G401.6 (cell line): ENCODE data around the gene KRABD2.
"Not testable (repeated sequence)": the region's sequence is repeated elsewhere in the genome, so short reads cannot be mapped to it uniquely, and the experiment has no call there.

ENCODE experiments used
- FAIRE-seq: peaks from 2 replicates; lab custom pipeline; 2012; peaks lifted over from hg19 to GRCh38; lab: Jason Lieb, UNC

The KRABD2 gene

GRCh38 chr17:8360751-8361150 lies 15.8 kb downstream of the KRABD2 start:
- FAIRE-seq = no peak

DNA sequence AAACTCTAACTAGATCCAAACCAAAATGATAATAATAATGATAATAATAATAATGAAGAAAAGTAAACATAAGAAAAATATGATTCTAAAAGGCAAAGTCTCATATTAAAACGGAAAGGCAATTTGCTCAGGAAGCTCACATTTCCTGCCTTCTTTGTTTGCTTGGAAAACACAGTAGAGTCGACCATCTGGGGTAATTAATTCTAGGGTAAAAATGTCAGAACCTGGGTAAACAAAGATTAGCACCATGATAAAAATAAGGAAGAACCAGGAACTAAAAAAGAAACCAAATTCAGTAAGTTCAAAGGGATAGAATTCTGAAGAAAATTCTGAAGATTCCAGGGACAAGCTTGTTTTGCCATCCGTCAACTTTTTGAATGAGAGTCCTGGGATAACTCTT lies 16.2 kb downstream of the KRABD2 start:
- FAIRE-seq = peak; percentile 15

GRCh38 chr17:8359769-8360168 lies 16.7 kb downstream of the KRABD2 start:
- FAIRE-seq = no peak

DNA sequence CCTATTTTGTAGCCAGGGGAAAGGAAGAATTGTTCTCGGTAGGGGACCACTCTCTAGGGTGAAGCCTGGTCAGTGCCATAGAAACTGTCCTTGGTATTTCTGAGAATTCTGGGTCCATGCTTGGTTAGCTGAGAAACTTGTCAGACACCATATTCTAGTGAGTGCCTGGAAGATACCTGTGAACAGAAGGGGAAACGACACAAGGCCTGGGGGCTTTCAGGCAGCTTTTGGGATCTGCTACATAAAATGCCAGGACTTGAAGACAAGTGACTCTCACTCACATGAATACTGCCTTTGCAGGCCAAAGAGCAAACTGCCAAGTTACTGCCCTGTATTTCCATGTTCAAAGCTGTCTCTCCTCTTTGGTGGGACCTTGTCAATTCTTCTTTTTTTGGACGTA lies 18.6 kb downstream of the KRABD2 start:
- FAIRE-seq = no peak

- no peak for FAIRE-seq
Measured at GRCh38 chr17:8354236-8354635, 22.3 kb downstream of the KRABD2 start.

DNA sequence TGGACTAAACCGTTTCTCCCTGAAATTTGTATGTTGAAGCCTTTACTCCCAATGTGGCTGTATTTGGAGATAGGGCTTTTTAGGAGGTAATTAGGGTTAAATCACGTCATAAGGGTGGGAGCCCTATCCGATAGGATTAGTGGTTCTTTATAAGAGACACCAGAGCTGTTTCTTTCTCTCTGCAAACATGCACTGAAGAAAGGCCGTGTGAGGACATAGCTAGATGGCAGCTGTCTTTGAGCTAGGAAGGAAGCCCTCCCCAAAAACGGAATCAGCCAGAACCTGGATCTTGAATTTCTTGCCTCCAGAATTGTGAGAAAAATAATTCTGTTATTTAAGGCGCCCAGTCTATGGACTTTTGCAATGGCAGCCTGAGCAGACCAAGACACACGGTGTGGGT lies 22.8 kb downstream of the KRABD2 start:
- FAIRE-seq = no peak

DNA sequence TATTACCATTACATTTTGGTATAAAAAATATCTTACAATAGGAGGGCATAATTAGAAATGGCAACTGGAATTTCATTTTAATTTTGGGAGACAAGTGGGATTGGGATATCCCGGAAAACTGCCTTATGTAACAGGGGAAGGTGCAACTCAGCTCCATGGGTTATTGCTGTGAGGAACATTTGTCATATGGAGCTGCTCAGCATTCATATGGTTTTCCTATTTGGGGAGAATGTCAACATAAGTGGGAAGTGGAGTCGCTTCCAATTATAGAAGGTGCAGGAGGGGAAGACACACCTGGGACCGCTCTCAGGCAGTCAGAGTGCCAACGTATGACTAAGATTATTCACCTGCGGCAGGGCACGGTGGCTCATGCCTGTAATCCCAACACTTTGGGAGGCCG lies 26.2 kb downstream of the KRABD2 start:
- FAIRE-seq = no peak

DNA sequence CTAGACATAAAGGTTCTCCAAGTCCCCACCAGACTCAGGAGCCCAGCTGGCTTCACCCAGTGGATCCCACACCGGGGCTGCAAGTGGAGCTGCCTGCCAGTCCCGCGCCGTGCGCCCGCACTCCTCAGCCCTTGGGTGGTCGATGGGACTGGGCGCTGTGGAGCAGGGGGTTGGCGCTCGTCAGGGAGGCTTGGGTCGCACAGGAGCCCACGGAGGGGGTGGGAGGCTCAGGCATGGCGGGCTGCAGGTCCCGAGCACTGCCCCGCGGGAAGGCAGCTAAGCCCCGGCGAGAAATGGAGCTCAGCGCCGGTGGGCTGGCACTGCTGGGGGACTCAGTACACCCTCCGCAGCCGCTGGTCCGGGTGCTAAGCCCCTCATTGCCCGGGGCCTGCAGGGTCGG lies 29.5 kb downstream of the KRABD2 start:
- FAIRE-seq = not testable (repeated sequence)

GRCh38 chr17:8345951-8346665 lies 30.4 kb downstream of the KRABD2 start:
- FAIRE-seq = no peak

DNA sequence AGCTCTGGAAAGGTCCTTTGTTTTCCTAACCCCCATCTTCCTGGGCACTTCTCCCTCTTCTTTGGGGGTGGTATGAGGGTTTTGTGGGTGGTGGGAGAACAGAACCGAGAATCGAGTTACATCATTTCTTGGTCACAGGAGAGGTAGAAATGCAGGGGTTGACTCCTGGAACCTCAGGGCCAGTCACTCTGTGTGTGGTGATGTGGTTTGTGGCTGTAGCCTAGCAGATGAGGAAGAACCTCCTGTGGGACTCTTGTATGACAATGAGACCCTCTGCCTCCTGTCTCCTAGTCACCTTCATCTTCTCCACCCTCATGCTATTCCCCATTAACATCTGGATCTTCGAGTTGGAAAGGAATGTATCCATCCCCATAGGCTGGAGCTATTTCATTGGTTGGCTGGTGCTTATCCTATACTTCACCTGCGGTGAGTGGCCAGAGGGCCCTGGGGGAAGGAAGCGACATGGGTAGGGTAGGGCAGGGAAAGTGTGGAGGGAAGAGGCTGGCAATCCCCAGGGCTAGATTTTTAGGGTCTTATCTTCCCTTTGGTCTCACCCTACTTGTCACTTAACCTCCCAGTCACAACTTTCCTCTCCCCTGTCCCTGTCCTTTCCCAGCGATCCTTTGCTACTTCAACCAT lies 31.3 kb downstream of the KRABD2 start:
- no peak for FAIRE-seq

GRCh38 chr17:8341456-8341855 lies 35.0 kb downstream of the KRABD2 start:
- peak; percentile 85 for FAIRE-seq

- no peak for FAIRE-seq
Measured at GRCh38 chr17:8339540-8339939, 37.0 kb downstream of the KRABD2 start, which contains the start of gene ODF4. Gene ODF4, plus strand, starts transcription at chr17:8339840. Its CDS starts 212 bp downstream, at chr17:8340052.

DNA sequence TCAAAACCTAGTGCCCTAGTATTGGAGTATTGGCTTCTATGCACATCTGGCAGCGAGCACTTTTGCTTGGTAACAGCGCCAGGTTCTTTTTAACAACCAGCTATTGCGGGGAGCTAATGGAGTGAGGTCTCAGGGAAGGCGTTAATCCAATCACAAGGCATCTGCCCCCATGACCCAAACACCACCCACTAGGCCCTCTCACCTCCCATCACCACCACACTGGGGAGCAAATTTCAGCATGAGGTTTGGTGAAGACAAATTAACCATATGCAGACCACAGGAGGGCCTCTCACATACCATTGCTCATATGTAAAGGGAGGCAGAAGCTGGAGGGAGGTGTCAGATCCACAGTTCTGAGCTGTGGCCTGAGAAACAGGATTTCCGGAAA lies 37.8 kb downstream of the KRABD2 start:
- FAIRE-seq = peak; percentile 68

DNA sequence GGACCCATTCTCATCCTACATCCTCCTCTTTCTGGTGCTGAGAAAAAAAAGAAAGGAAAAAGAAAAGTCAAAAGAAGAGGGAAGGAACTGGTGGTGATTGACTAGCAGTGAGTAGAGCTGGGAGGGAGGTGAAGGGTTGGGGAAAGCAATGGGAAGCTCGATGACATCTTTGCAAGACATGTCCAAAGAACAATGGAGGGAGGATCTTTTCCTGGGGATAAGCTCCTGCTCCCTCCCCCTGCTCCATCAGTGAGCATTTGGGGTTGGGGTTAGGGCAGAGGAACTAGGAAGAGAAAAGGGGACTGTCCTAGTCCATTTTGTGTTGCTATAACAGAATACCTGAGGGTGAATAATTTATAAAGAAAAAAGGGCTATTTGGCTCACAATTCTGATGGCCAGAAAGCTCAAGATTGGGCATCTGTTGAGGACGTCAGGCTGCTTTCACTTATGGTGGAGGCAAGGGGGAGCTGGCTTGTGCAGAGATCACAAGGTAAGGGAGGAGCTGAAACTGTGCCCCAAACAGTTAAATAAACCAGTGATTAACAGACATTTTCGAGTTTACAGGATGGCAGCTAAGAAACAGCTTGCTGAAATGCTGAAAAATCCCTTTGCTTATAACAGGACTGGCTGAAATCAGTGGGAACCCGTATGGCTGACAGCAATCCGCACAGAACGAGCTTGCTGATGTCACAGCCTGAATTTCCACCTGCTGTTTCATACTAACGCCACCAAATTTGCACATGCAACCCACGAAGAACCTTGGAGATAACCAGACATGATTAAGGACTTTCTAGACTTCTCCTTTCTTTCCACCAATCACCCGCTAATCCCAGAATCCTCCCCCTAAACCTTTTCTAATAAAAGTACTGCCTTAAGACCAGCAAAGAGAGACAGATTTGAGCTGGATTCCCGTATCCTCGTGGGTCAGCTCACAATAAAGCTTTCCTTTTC lies 38.4 kb downstream of the KRABD2 start:
- no peak for FAIRE-seq

DNA sequence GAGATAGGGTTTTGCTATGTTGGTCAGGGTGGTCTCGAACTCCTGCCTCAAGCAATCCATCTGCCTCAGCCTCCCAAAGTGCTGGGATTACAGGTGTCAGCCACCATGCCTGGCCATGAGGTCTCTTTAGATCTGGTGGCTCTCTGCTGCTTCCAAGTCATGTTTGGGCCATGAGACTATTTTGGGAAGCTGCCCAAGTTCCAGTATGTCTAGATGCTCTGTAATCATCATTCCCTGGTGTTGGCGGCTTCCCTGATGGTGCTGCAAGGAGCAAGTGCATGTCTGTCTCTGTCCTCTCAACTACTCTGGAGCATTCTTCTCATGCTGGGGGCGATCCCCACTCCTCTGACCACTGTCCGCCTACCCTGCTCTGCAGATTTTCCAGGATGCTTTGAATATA lies 43.2 kb downstream of the KRABD2 start:
- FAIRE-seq = no peak

DNA sequence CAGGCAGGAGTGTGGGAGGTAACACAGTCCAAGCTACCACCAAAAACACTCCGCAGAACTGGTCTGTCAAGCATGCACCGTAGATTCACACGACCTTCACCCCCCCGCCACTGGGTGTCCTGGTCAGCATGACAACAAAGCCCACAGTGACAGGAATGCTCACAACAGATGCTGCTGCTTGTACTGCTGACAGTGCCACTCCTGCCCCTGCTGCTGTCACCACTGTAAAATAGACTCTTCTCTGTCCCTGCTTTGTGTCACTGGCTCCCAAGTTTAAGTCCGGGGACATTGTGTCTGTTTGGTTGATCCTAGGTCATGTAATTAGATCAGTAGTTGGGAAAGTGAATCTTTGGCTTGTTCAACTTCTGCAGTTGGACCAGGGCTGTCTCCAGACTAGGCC lies 43.8 kb downstream of the KRABD2 start:
- FAIRE-seq = no peak

DNA sequence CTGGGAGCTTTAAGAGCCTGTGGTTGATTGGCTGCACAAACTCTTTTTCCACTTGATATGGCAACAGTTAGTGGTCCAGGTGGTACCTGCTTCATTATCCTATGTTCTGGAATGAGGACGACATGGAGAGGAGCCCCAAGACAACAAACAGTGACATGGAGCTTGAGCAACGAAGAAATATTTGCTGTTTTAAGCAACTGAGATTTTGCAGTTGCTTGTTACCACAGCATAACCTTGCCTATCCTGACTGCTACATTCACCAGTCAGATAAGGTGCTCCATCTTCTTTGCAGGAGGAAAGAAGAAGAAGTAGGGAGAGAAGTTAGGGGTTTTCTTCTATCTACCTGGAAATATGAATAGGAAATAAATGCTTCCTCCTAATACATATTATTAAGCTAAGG lies 44.4 kb downstream of the KRABD2 start:
- no peak for FAIRE-seq

GRCh38 chr17:8327303-8327649 lies 49.2 kb downstream of the KRABD2 start:
- FAIRE-seq = no peak
